ENCODE results near the gene GLIS2. TPM values are rescaled to one million over a fixed set of nuclear protein-coding genes. Genes with fewer than 3 reads are reported as not detected.

Gene GLIS2
- total RNA-seq, 1 experiment from 2014 or later: 44.2 TPM

- intact Hi-C loops (cut with micrococcal nuclease; ENCODE audit: unreplicated experiment): no loop called here
- TF ChIP-seq EZH2 (IDR thresholded peaks at IDR 0.05; ENCODE audit: low read depth) (no peak), CTCF (conservative IDR thresholded peaks at IDR 0.05) (no peak)
- Histone ChIP-seq H3K4me3 (no peak overlapping the region), H4K20me1 (ENCODE audit: insufficient read depth) (peaks cover 11% of the 10 kb centered on the region; the same call in 1 of the 2 replicates), H3K27ac (no peak overlapping the region), H3K9me2 (ENCODE audit: insufficient read depth) (no peaks in the 10 kb centered on the region), H2AFZ (no peak overlapping the region), H3F3A (ENCODE audit: insufficient read depth, low read depth) (peaks cover 11% of the 10 kb centered on the region), H3K36me3 (ENCODE audit: low read depth) (no peaks in the 10 kb centered on the region), H3K4me2 (no peak overlapping the region), H3K4me1 (replicated peaks; ENCODE audit: insufficient read depth) (peaks cover 15% of the 10 kb centered on the region), H3K27me3 (ENCODE audit: insufficient read depth, low read depth) (no peaks in the 10 kb centered on the region), H3K79me2 (ENCODE audit: low read depth) (0 out of 2 replicates have a peak, but pooled peaks cover 8% of the 10 kb centered on the region), H3K9me3 (ENCODE audit: insufficient read depth, low read depth) (no peaks in the 10 kb centered on the region)
- DNase-seq: no peak
- POLR2A ChIA-PET (ENCODE audit: unreplicated experiment): no interaction called here
- BruUV-seq (replicated peaks): no TSS peak
- CTCF ChIA-PET: interaction anchor here (0.6 to 0.7 kb wide), 2 partner anchors 81 to 398 kb away, joined by 3 read pairs; no protein-coding TSS in a partner anchor
These were observed 64.5 kb downstream of the GLIS2 start for GRCh38 chr16:4380119-4381063.

GRCh38 chr16:4381072-4381934 is 65.4 kb downstream of the GLIS2 start:
- ChIA-PET CTCF (no interaction called here), POLR2A (ENCODE audit: unreplicated experiment) (no interaction called here)
- intact Hi-C loops (cut with micrococcal nuclease; ENCODE audit: unreplicated experiment): no loop called here
- Histone ChIP-seq H3K79me2 (ENCODE audit: low read depth) (0 out of 2 replicates have a peak, but pooled peaks cover 3% of the 10 kb centered on the region), H3K27me3 (ENCODE audit: insufficient read depth, low read depth) (no peaks in the 10 kb centered on the region), H3K4me2 (no peak overlapping the region), H3K9me3 (ENCODE audit: insufficient read depth, low read depth) (no peaks in the 10 kb centered on the region), H3K4me1 (replicated peaks; ENCODE audit: insufficient read depth) (peaks cover 6% of the 10 kb centered on the region), H4K20me1 (ENCODE audit: insufficient read depth) (0 out of 2 replicates have a peak, but pooled peaks cover 3% of the 10 kb centered on the region), H2AFZ (no peak overlapping the region), H3K36me3 (ENCODE audit: low read depth) (no peaks in the 10 kb centered on the region), H3K9me2 (ENCODE audit: insufficient read depth) (no peaks in the 10 kb centered on the region), H3K27ac (no peak overlapping the region), H3F3A (ENCODE audit: insufficient read depth, low read depth) (peaks cover 1% of the 10 kb centered on the region; the same call in 1 of the 2 replicates), H3K4me3 (no peak overlapping the region)
- TF ChIP-seq CTCF (conservative IDR thresholded peaks at IDR 0.05): no peak
- TF ChIP-seq EZH2 (IDR thresholded peaks at IDR 0.05; ENCODE audit: low read depth): no peak
- no peak for DNase-seq
- no TSS peak for BruUV-seq (replicated peaks)

Measured in PC-9 (cell line).